K562 (cell line): Measurements from ENCODE around the gene AGR3.

Experiments used
- JUN ChIP-seq, 2 experiments: sonication (generic) in 1 of 2; formaldehyde crosslinking in 1 of 2; IDR thresholded peaks; 2 replicates each; pipeline versions ENCODE4 v1.6.1 to v1.8.0; 2012 to 2022; ENCODE audit warnings: borderline replicate concordance in 2 of 2, mild to moderate bottlenecking in 2 of 2, improper control_type of control experiment in 1 of 2, low read depth in 1 of 2, low read length in 1 of 2, missing genetic modification reagents in 1 of 2
- TF ChIP-seq, protein P1 (sequence below): fragments of 250-450 bp; sonication (Bioruptor Pico); IDR thresholded peaks from 2 replicates; pipeline ENCODE4 v1.5.1; 2021; ENCODE audit warnings: mild to moderate bottlenecking

DNA sequence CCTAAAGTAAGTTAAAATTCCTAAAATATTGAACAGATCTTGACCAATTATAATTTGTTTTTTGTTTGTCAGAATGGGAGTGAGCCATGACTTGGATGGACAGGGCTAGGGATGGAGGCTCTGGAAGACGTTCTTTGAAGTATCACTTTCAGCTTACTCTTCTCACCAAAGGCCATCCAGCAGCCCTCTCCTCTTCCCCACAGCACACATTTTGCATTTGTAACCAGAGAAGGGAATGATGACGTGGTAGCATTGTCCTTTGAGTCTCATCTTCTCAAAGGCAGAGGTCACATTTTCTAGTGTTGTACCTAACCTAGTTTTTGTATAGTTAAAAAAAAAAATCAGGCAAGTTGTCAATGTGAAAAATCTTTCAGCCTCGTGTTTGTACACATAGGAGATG is 43.8 kb upstream of the AGR3 start:
- TF ChIP-seq, protein P1, sequence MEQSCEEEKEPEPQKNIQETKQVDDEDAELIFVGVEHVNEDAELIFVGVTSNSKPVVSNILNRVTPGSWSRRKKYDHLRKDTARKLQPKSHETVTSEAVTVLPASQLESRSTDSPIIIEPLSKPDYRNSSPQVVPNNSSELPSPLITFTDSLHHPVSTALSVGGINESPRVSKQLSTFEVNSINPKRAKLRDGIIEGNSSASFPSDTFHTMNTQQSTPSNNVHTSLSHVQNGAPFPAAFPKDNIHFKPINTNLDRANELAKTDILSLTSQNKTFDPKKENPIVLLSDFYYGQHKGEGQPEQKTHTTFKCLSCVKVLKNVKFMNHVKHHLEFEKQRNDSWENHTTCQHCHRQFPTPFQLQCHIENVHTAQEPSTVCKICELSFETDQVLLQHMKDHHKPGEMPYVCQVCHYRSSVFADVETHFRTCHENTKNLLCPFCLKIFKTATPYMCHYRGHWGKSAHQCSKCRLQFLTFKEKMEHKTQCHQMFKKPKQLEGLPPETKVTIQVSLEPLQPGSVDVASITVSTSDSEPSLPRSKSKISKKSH (CRISPR knock-in tag), result no peak
- TF ChIP-seq JUN (IDR thresholded peaks at IDR 0.05; ENCODE audit: borderline replicate concordance, low read depth, low read length) (no peak), JUN (CRISPR knock-in tag; IDR thresholded peaks at IDR 0.05; ENCODE audit: borderline replicate concordance) (no peak)
